NCI-H748 (cell line): Measurements from ENCODE around the gene HOXB1.

ENCODE experiments used
- DNase-seq: peaks from one replicate; lab custom pipeline; 2025; ENCODE audit not compliant: unreplicated experiment; lab: John Stamatoyannopoulos, UW

HOXB1 gene

DNA sequence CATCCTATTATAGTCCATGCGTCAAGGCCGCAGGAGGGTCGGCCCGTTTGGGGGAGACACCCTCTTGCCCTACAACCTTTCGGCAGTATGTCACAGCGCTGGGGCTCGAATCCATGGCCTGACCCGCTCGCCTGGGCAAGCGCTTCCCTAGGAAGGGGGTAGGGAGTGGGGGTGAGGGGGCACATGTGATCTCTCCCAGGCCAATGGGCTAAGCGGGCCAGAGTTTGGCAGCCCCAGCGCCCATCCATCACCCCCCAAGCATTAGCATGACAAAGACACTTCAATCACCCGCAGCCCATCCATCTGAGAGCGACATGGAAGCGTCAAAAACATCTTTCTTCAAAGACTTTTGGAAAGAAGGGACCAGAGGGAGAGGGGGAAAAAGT lies at the start of gene HOXB1:
TSS of gene HOXB1 (minus strand) at position 125 of the 386 bp plus-strand sequence. CDS start at position 18, 107 bp downstream.
- DNase-seq, result no peak

DNA sequence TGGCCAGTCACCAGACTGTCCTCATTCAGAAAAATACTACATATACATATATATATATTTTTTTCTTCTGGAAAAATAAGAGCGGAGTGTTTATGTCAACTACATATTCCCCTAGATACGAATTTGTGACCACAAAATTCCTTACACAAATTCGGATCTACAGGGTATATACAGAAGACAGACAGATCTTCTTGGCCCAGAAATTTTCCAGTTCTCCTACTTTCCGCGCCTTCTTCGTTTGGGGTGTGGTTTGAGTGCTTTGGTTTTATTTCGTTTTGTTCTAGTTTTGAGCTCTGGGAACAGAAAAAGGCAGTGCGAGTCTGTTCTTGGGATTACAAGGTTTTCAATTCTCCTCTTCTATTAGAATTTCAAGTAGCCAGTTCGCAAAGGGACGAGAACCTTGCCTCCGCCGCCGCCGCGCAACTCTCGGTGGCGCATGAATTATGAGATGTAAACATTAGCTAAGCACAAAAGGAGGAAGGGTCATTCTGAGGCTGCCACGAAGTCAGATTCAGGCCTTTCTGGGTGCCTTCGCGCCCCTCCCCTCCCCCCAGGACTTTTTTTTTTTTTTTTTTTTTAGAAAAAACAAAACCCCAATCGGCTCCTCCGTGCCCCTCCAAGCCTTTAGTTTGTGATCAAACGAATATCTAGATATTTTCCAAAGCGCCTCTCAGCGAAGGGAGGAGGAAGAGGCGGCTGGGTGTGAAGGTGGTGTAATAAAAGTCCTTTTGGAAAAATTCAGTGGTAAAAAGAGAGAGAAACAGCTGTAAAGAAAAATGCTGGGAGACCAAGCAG lies 49.1 kb upstream of the HOXB1 start:
- DNase-seq, result no peak

DNA sequence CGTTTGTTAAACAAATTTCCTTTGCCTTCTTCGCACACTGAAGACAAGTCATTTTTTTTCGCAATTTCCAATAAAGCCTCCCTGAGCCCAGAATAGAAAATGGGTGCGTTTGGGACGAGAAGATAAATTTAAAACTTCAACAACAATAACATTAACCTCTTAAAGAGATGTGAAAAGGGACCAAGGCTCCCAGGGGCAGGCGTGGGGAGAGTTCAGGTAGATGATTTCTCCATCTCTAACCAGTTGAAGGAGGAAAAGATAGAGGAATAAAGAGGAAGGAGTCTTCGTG lies 48.6 kb upstream of the HOXB1 start:
- DNase-seq, result no peak

DNA sequence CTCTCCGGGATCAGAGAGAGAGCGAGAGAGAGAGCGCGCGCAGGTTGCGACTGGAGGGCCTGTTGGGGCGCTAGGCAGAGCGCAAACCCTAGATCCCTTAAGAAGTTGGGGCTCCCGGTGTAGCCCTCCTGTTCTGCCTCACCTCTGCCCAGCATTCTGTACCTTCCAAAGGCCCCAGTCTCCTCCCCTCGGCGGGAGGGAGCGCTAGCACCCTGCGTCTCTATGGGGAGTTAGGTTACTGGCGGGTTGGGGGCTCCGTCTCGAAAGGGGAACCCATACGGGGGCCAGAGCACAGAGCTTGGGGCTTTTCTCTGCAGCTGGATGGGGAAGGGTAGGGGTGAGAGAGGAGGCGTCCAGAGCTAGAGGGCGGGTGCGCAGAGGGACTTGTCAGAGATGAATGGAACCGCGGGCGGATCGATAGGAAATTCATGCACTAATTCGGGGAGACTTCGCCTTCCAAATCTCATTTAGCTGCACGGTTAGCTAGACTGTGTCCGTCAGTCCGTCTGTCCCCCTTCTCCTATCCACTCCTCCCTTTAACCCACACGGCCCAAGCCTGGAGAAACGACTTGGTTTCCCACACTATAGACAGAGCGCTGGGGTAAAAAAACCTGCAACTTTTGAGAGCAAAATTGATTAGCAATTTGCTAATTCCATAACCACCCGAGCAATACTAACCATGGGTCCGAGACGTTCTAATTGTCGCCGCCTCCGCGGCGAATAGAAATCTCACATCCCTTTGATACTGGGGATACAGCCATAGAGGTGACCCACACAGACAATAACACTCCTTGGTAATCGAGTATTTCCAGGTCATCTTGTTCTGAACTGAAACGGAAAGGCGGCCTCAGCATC lies 48.0 kb upstream of the HOXB1 start:
- DNase-seq, result peak; percentile 49

DNA sequence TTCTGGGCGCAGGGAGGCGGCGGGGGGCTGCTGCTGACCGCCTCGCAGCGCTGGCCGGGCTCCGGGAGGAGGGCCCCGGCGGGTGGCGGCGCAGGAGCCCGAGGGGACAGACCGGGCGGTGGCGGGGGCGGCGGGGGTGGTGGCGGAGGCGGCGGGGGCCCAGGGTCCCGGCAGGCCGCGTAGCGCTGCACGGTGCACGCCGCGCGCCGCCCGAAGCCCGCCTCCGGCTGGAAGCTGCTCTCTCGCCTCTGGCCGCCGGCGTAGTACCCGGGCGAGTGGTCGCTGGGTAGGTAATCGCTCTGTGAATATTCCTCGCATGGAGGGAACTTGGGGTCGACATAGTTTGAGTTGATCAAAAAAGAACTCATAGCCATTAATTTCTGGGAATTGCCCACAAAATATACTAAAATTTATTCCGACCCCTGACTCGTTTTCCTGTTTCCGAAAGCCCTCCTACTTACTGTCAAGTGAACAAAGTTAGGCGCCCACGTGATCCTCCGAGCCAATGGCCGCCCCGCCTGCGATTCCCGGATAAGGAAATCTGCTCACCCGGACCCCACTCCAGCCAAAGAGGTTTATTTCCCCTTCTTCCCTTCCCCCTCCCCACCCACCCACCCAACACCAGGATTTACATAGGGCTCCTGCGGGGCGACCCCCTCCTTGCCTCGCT lies 47.3 kb upstream of the HOXB1 start, which contains the start of gene HOXB4:
TSS of gene HOXB4 (minus strand) at position 405 of the 670 bp plus-strand sequence. CDS start at position 374, 31 bp downstream.
- peak; percentile 76 for DNase-seq

DNA sequence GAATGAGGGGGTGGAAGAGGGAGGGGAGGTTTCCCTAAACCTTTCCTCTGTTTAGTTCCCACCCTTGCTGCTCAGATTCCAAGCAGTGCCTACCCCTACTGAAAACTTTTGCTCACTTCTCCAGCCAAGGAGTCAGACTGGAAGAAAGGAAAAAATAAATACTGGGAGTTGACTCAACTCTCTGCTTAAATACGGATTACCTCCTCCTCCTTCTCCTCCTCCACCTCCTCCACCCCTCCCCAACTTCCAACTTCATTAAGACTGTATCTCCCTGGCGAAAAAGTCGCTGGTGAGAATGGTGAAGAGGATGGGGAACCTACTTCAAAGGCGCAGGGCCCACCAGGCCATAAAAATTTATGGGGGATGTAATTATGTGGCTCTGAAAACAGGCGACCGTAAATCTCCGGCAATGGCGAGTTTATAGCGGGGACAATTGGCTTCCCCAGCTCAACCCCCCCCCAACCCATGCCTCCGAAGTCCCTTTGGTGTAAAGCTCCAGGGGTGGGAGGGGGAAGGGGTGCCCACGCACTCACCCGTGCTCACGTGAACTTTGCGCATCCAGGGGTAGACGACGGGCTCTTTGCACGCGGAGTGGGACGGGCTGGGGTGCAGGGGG lies 46.6 kb upstream of the HOXB1 start:
- DNase-seq, result peak; percentile 29

DNA sequence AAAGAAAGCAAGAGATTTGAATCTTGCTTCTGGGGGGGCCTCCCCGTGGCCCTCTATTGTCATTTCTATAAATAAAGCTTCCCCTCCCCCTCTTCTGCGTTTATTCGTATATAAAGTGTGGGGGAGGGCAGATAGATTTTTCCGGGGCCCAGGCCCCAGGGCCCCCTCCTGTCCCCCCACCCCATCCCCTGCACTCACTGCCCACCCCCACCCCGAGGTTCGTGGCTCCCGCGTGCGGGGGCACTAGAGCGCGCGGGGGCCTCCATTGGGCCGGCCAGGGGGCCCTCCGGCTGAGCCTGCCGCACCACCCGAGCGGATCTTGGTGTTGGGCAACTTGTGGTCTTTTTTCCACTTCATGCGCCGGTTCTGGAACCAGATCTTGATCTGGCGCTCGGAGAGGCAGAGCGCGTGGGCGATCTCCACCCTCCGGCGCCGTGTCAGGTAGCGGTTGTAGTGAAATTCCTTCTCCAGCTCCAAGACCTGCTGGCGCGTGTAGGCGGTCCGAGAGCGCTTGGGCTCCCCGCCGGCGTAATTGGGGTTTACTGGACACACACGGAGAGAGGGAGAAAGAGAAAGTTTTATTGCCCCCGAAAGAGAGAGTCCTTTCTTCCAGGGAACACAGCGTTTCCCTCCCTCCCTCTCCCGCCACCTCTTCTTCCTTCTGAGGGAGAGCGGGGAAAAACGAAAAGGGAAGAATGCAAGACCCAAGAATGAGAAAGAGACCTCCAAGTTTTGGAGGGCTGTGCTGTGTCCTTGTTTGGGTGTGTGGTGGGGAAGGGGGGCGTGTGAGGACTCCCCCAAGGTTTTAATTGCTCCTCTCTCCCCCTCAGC lies 45.9 kb upstream of the HOXB1 start:
- no peak for DNase-seq

DNA sequence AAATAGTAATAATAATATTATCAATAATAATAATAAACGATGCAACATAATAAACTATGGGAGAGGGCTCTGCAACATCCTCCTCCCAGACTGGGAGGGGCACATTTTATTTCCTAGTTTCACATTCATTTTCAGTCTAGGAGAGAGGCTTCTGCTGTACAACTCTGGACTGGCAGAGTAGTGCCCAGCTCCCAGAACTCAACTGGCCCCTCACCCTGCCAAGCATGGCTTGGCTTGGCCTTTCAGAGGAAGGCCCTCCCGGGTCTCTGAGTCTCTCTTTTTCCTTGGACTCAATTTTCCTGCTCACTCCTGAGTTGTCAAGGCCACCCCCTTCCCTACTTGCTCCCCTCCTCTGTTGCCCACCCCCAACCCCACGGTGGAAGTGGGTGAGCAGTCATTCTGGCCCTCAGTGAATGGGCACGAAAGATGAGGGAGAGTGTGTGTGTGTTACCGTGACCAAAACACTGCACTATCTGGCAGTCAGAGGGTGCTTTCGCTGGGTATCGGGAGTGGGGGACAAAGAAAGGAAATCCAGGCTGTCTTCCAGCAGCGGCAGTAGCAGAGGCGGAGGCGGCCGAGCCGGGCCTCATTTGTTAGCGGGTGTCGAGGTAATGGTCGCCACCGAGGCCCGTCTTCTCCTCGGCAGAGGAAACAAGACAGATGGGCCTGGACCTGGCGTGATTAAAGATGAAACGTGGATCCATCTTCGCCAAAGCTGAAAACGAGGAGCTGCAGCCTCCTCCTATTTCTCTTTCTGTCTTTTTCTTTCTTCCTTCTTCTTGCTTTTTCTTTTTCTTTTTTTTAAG lies 45.1 kb upstream of the HOXB1 start:
- DNase-seq, result no peak

DNA sequence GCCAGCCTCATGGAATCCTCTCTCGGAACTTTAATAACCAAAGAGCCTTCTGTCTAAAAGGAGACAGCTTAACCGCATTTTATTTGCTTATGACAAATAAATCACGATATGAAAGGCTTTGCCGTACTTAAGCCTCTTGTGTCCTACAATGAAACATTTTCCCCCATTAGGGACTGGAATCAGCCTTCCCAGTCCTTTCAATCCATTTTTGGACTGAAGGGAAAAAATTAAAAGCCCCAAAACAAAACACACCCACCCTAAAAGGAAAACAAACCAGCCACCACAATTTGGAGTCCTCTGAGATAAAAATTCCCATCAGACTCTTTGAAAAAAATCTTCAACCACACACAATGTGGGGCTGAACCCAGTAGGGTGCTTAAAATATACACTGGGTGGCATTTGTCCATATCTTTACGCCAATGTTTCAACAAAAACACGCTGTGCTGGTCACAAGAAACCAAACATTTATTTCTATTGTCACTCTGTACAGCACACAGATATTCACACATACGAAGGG lies 44.3 kb upstream of the HOXB1 start:
- peak; percentile 56 for DNase-seq

DNA sequence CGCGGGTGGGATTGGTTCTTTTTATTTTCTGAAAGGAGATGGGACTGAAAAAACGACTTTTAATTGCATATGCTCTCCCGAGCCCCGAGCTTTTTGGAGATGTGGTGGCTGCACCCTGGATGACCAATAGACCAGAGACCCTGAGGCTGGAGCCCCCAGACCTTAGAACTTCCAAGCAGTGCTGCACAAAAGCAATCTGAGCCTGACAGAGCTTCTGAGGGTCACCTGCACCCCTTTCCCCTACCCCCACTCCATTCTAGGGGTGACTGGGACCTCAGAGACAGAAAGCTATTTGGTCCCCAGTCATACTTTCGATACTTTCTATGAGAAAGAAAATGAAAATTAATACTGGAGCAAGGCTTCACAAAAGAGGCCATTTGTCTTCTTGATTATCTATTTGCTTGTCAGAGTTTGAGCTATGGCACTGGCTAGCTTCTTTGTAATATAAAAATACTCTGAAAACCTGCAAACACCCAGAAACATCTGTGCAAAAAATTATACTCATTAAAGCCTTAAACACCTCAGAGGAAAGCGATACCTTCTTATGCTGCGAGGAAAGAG lies 43.8 kb upstream of the HOXB1 start:
- no peak for DNase-seq

DNA sequence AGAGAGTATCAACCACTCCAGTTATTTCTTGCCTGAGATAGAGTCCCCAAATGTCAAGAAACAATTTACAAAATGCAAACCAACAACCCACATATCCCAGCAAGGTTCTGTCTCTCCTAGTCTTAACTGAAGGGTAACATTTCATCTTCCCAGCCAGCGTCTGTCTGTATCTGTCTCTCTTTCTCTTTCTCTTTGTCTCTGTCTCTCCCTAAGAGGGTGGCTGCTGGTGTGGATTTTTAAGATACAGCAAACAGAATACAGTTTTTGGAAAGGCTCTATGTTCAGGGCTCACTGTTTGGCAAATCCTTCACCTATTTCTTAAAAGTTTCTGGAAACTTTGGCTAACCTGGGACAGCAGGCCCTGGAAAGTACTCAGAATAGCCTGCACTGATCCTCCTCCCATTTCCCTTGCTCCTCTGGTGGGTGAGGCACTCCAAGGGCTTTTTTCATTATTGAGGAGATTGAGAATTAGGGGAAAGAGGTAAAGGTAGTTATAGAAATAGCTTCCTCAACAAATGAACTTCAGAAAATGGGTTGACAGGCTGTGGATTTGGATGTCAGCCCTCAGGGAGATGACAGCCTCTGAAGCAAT lies 41.1 kb upstream of the HOXB1 start:
- no peak for DNase-seq

DNA sequence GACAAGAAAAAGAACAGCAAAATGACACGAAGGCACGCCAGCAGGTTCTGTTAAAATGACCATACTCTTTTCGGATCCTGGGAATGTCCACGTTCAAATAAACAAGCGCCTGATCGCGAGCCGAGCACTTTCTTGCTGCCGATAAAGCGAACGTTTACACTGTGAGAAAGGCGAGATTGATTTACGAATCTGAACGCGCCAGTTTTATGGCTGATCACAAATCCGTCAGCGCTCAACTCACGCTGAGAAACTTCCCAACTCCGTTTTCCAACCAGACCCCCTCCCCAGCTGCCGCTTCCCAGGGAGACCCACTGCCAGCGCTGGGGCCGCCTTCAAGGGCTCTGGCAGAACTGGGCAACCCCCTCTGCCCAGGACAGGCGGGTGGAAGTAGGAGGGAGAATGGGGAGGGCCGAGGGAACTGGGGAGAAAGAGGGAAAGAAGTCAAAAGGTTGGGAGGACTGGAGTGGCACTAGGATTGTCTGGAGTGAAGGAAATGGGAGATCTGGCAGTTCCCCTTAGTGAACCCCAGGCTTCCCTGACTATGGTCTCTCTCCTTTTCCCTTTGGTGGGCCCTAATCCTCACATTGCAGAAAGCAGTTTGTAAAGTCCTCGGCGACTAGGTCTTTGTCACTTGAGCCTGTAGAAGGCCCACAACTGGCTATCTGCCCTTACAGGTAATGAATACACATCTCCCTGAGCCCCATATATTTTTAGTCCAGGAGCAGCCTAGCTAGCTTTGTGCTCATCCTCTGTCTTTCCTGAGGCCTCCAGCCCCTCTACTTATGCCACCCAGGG lies 40.4 kb upstream of the HOXB1 start:
- peak; percentile 37 for DNase-seq

DNA sequence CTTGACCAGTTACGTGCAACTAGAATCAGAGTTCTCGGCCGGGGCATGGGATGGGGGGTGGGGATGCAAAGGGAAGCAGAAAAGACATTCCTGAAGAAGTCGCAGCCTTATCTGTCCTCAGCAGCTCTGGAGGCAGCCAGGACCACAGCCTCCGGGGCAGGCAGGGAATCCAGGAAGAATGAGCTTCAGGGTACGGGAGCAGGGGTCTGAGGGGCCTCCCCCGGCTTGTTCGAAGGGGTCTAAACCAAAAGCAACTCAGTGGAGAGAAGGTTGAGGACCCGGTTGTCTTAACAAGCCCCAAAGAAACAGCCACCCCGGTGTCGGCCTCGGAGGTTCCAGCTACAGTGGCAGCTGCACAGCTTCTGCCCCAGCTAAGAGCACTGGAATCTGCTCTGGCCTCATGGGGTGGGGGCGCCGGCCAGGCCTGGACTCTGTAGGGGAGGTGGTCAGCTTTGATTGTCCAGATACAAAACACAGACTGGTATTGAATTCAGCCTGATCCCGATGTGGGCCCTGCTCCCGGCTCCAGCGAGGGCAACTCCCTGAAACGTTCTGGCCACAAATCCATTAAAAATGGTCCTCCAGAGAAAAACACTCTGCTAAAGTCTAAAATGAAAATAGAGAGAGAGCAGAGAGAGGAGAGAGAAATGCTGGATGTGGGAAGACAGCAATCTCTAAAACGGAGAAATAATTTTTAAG lies 39.7 kb upstream of the HOXB1 start:
- no peak for DNase-seq

DNA sequence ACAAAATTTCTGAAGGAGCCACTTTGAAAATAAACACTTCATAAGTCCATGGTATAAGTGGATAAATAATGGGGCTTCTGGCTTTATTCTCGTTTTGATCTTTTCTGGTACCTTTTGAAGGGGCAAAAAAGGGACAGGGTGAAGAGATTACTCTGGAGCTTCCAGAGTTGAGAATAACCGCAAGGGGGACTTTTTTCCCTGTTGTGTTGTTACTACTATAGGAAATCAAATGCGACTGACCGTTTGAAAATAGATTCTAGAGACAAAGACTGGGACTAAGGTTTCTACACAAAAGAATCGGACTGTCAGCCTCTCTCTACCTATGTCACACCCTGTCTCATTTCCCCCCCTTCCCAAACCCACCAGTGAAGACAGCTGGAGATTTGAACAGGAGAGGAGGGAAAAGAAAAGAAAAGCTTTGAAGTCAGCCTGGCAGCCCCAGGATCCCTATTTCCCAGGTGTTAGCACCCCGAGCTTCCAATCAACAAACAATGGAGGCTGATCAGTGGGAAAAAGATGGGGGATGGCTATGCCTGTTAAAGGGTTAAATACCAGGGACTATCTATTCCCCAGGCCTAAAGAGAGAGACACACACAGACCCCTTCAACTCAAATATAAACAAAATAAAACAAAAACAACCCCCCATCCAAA lies 39.0 kb upstream of the HOXB1 start:
- DNase-seq, result no peak

DNA sequence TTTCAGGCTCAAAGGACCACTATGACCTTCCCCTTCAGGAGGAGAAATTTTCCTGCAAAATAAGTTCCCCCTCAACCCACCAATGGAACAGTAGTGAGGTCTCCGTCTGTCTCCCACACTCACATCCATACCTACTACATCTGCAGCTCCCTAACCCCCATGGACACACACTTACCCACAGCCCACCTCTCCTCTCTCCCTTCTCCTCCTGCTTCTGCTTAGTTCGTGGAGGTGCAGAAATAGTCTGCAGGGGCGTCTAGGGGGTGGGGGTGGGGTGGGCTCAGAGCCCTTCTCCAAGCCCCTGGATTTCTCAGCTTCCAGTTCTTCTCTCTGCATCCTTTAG lies 38.4 kb upstream of the HOXB1 start:
- DNase-seq, result no peak

DNA sequence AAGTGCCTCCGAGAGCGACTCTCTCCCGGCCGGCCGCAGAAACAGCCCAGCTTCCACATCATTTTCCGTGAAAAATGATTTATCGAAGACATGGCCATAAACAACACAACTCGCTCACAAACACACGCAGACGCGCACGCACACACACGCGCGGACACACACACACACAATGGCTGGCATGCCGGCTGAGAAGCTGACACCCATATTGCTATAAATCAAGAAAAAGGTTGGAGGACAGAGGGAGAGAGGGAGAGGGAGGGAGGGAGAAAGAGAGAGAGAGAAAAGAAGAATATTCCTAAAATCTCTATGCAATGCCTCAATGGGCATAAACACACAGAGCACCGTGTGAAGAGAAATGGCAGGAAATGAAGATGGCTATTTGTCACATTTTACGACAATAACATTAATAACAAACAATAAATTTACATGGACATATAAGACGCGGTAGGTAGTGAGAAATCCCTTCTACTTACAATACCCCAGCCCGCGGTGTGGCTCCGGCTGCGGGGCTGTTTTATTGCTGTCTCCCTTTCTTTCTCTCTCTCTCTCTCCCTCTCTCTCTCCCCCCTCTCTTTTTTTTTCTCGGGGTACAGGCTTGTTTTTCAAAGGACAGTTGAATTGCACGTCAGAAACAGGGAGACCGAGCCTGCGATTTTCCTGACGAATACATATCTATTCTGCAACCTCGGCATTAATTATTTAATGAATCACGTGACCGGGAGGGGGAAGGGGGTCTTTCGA lies 37.9 kb upstream of the HOXB1 start:
- DNase-seq, result peak; percentile 51
